Activated T-cell treated with anti-CD3 and anti-CD28 coated beads for 24 hours (primary cell): Measurements from ENCODE around the gene VAMP5.
"Not testable (repeated sequence)": the region's sequence is repeated elsewhere in the genome, so short reads cannot be mapped to it uniquely, and the experiment has no call there.

Experiments
- DNase-seq: peaks from one replicate; pipeline ENCODE4 v3.0.0-alpha.2; 2020; ENCODE audit warnings: low read depth

The VAMP5 gene

DNA sequence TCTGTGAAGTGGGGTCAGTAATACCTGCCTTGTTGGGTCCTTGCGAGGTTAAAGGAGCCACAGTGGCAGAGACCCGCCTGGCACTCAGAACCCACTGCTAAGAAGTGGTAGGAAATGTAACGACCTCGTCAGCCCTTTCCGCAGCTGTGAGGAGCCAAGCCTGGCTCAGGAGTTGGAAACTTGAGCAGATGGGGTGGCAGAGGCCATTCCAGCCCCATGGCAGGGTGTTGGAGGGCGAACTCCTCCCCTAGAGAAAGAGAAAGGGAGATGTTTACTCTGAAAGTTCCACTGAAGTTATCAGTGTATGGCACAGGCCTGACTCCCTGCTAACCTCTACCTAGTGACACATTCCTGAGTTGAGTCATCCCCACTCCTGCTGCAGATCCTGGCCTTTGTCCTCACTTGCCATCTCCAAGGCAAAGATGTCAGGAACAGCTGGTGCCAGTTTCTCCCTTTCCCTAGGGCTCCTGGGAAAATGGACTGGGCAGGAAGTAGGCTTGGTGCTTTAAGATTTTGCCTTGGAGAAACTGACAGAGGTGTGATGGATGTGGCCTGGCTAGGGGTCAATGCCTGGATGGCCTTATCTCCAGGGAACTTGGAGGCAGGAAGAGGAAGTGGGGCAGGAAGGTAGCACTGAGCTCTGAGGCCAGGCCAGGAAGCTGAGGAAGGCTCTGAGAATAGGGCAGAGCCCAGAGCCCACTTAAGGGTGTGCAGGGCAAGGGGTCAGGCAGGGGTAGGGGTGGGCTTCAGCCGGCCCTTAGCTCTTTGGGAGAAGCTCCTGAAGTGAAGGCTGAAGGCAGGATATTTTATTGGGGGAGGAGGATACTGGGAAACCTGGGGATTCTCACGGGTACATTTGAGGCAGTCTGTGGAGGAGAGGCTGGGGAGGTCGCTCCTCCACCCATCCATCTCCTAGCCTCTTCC, 888 bp downstream of the VAMP5 start:
- no peak for DNase-seq

DNA sequence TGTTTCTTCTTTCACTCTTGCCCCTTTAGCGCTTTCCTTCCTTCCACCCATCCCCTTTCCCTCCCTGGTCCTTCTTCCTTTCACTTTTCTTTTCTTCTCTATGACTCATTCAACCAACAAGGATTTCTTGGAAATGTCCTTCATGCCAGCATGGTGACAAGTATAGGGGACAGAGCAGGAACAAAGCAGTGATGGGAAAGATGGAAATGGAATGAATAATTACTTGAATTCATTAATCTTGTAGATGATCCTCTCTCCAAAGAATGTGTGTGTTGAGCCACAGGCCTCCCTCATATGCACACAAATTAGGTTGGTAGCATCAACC, 1.5 kb downstream of the VAMP5 start:
- DNase-seq: no peak

DNA sequence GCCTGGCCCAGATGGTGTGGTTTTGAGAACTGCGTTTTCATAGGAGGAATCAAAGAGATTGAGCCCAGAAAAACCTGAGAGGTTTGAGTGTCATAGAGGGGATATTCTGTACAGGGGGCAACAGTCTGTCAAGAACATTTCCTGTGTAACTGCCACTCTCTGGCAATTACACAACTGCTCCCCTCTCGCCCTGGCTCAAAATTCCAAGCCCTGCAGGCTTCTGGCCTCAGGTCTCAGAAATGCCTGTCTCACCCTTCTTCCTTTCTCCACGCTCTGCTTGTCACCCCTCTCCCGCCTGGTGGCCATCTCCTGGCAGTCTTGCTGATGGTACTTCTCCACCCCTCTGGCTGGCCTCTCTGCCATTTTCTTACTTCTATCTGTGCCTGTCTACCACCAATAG, 4.0 kb downstream of the VAMP5 start:
- DNase-seq: no peak

DNA sequence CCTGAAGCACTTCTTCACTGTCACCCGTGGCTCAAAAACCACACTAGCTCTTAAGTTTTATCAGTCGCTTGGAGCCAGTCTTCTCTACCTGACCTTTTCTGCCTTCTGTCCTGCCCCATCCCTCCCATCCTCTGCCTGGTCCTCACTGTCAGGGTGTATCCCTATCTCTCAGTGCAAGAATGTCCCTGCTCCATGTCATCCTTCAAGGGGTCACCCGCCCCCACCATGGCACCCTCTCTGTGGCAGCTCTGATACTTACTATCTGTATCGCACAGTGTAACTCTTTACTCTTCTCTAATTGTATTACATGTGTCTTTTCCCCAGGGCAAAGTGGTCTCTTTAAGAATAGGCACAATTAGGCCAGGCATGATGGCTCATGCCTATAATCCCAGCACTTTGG, 4.4 kb downstream of the VAMP5 start:
- DNase-seq: no peak

DNA sequence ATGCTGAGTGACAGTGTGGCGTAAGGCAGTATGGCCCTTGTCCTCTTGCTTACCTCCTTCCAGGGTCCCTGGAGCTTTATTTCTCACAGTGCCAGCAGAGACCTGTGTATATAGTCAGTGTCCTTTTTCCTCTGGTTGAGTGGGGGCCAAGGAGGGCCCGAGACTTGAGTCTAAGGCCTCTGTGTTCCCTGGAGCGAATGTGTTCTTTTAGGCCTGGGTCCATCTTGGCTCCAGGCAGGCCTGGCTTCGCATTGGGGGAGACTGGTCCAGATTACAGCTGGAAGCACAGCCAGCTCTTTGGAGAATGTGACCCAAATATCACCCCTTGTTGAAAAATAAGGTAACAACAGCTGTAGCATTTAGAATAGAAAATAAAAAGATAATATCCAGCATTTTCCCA, 5.0 kb downstream of the VAMP5 start:
- DNase-seq: no peak

DNA sequence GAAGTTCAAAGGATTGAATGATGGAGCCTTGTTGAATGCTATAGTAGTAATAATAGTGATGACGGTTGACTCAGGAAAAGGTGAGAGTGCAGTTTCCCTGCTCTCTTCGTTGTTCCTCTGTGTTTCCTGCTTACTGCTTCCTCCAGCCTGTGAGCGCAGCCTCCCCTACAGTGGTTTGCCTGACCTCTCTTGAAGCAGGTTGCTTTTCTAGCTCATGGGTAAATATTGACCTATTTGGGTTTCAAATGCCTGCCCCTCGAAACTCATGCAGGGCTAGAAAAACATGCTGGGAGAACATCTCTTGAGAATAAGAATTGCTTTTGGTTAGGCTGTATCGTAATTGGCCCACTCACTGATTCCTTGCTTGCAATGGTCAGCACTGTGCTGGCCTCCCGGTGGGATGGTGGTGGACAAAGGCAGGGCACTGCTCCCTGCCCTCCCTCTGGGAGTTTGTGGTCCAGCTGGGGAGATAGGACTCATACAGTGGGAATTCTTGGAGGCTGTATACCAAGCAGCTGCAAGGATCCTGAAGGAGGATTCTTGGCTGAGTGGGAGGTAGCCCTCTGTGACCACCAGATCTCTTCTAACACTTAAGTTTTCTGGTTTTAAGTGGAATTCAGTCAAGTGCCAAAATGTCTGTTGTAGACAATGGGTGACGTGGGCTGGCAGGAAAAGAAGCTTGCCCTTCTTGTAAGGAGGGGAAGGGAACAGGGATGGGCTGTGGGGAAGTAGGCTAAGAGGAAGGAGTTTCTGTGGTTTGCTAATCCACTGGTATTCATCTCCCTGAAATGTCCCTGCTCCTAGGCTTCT, 6.0 kb downstream of the VAMP5 start:
- DNase-seq: no peak

DNA sequence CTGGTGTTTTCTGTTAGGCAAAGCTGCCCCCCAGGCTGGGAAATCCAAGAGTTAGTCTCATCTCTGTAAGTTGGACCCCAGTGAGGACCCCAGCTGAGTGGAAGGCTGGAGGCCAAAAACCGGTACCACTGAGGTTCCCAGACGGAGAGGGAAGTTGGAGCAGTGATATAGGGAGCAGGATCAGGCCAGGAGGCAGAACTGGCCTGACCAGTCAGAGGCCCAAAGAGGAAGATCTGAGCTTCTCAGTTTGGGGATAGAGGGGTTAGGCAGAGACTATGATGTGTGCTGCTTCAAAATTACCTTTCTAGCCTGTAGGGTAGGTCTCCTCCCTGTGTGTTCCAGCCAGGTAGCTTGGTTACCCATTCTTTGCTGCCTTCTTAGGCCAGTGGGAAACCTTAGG, 6.7 kb downstream of the VAMP5 start:
- no peak for DNase-seq

DNA sequence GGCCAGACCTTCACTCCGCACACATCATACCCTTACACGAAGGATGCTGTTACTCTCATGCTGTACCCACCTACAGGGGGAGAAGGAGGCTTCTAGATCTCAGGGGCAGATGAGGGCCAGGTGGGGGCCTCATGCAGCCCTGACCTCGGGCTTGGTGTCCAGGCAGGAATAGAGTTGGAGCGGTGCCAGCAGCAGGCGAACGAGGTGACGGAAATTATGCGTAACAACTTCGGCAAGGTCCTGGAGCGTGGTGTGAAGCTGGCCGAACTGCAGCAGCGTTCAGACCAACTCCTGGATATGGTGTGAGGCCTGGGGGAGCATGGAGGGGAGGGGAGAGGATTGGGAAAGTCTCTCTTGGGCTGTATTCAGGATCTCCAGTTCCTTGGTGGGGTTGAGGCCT, 7.3 kb downstream of the VAMP5 start:
- no peak for DNase-seq

DNA sequence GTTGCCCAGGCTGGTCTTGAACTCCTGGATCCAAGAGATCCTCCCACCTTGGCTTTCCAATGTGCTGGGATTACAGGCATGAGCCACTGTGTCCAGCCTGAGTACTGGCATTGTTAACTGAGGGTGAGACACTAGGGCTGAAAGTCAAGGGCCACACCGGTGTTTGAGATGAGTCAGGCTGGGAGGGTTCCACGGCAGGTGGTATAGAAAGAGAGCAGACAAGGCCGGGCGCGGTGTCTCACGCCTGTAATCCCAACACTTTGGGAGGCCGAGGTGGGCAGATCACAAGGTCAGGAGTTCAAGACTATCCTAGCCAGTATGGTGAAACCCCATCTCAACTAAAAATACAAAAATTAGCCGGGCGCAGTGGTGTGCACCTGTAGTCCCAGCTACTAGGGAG, 8.1 kb downstream of the VAMP5 start:
- DNase-seq: not testable (repeated sequence)

DNA sequence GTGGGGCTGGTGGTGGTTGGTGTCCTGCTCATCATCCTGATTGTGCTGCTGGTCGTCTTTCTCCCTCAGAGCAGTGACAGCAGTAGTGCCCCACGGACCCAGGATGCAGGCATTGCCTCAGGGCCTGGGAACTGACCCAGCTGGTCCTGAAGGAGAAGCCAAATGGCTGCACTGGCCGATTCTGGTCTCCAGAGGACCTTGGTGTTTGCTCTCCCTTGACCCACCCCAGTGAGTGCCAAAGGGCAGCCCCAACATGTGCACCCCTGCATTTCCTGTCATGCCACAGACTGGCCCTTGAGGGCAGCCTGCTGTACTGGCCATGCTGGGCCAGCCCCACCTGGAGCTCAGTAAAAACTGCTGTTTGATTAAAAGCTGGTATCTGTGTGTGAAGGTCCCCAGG, 8.8 kb downstream of the VAMP5 start:
- no peak for DNase-seq

DNA sequence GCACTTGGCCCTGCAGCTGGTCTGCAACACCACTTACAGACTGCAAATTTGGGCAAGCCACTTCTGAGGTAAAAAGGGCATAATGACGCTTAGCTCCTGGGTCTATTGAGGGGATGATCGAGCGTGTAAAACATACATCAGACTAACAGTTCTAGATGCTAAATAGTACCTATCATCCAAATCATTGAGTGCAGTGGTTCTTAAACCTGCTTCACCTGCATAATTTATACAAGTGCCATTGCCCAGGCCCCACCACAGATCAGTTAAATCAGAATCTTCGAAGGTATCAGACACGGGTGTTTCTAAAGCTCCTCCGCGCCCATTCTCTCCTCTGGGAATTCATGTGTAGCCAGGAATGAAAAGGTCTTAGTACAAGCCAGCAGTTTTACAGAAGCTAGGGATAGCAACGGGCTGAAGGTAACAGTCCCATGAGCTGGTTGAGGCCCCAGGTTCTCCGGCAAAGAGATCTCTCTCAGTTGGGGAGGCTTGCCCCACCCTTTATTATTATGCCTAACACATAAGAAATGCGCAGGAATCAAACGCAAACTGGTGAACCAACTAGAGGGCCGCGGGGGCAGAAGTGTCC, 10.6 kb downstream of the VAMP5 start:
- no peak for DNase-seq

DNA sequence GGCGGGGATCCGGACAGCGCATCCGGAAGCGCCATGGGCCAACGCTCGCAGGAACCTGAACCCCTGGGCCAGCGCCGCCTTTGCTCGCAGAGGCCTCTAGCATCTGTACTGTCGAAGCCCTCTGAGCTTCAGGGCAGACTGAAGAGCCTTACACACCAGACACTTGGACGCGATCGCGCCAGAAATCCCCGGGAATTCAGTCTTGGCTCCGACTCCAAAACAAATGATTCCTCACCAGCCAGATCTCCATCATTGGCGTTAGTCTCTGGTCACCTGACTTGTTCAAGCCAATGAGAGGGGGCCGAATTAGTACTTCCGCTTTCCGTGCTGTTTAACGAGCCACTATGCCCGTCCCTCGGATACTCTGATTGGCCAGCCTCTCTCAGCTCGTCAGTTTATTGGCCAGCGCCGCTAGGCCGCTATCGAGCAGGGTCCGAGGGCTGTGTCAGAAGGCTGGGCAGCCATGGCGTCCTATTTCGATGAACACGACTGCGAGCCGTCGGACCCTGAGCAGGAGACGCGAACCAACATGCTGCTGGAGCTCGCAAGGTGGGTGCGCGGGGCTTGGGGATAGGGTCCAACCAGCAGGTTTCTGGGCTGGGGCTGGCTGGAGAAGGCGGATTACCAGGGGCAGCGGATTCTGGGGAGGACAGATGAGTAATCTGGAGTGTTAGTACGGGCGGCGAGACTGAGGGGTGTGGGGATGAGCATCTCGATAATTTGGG, 11.2 kb downstream of the VAMP5 start, which contains the start of gene RNF181:
TSS of gene RNF181 (plus strand) at position 445 of the 725 bp plus-strand sequence. CDS start at position 464, 19 bp downstream.
- DNase-seq: peak; percentile 88

DNA sequence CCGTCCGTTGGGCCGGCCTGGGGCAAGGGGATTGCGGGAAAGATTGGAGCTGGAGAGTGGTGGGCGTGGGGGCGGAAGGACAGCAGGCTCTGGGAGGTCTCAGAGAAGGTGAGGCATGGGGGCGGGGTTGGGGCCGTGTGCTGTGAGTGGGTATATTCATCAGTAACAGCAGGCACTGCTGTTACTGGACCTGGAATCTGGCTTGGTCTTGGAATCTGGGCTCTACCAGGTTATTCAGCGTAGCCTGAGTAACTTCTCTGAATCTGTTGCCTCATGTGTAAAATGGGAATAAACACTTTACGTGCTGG, 11.7 kb downstream of the VAMP5 start:
- no peak for DNase-seq

DNA sequence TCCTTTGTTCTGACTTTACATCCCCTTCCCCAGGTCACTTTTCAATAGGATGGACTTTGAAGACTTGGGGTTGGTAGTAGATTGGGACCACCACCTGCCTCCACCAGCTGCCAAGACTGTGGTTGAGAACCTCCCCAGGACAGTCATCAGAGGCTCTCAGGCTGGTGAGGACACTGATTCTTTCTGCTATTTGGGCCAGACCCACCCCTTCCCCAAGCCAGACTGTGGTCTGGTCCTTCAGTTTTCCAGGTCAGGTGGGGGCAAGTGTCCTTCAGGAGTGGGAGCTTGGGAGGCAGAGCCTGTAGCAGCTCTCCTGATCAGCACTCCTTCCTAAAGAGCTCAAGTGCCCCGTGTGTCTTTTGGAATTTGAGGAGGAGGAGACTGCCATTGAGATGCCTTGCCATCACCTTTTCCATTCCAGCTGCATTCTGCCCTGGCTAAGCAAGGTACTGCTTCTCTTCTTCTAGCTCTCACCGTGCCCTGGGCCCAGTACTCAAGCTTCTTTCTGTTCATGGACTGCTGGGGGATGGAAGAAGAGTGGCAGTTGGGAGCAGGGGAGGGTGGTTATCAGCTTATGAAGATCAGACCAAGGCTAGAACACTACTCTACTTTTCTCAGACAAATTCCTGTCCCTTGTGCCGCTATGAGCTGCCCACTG, 12.4 kb downstream of the VAMP5 start:
- DNase-seq: no peak

DNA sequence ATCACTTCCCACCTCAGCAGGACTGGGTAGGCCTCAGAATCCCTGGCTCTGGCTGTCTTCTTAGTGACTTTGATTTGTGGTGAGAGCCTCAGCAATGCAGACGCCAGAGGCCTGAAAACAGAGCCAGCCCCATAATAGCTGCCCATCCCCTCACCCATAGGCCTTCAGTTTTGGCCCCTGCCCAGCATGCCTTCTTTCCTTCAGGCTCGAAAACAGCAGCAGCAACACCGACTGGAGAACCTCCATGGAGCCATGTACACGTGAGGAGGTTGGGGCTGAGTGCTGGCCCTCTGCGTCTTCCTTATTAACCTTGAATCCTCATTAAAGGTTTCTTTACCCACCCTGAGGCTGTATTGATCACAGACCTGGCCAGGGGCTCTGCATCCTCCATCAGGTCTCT, 13.0 kb downstream of the VAMP5 start:
- DNase-seq: no peak

DNA sequence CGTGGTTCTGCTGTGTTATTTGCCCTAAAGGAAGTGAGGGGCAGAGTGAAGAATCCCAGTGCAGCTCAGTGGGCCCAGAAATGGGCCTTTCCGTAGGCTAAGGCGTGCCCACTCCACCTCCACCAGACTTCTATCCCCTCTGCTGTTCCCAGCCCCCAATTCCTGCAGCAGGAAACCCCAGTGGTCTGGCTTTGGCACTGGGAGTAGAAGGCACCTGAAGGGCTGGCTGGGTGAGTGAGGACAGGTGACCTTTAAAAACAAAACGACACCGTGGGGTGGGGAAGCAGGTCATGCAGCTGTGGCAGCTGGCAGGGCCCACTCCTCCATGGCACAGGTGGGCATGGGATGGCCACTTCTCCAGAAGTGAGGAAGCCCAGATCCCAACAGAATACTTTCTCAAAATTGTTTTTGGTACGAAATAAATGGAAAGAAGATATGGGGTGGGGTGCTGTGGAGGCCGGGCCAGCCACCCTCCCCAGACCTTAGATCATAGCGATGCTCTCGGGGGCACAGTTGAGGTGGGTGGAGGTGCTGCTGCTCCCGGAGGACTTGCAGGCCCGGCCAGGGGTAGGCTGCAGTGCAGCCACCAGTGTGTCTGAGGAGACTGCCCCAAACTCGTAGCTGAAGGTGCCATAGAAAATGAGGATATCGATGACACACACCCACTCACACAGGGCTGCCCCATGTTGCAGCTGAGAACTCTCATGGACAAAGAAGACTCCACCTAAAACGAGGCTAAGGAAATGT, 14.5 kb downstream of the VAMP5 start:
- DNase-seq: no peak

DNA sequence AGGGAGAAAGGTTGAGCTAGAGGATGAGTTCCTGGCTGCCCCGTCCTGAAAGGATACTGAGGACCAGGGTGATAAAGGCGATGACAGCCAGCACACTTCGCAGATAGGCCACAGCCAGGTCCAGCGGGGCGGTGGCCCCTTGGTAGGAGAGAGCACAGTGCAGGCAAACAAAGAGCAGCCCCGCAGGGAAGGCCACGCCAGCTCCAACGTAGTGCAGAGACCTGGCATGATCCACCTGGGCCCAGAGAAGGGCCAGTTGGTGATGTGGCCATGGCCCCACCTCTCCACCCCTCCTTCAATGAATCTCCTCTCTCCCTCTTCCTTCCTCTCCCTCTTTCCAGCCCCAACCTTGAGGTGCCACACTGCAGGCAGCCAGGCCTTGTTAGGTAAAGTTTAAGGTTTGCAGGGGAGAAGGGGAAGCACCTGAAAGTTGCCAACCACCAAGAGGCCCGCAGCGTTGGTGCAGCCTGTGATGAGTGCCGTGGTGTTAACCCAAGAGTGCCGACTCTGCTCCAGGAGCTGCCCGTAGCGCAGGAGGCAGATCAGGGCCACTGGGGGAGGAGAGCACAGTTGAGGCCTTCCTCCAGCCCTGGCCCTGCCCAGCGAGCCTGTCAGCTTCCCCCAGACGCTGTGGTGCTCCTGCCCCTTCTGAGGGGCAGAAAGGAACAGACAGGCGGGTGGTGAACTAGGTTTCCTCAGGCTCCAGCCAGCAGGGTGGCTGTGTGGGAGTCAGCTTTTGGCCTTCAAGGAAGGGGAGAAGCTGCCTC, 15.4 kb downstream of the VAMP5 start:
- no peak for DNase-seq

DNA sequence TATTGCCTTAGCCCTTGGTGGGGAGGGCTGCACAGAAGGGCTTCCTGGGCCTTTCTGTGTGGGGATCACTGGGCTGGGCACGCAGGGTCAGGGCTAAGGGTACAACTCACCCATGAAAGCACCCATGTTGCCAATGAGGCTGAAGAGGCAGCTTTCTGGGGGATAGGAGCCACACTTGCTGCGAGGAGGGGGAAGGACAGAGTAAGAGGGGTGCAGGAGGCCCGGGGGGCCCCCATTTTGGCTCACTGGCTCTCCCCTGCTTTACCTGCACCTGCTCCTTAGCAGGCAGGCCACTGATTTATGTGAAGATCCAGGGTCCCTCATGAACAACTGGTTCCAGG, 16.0 kb downstream of the VAMP5 start:
- DNase-seq: no peak

DNA sequence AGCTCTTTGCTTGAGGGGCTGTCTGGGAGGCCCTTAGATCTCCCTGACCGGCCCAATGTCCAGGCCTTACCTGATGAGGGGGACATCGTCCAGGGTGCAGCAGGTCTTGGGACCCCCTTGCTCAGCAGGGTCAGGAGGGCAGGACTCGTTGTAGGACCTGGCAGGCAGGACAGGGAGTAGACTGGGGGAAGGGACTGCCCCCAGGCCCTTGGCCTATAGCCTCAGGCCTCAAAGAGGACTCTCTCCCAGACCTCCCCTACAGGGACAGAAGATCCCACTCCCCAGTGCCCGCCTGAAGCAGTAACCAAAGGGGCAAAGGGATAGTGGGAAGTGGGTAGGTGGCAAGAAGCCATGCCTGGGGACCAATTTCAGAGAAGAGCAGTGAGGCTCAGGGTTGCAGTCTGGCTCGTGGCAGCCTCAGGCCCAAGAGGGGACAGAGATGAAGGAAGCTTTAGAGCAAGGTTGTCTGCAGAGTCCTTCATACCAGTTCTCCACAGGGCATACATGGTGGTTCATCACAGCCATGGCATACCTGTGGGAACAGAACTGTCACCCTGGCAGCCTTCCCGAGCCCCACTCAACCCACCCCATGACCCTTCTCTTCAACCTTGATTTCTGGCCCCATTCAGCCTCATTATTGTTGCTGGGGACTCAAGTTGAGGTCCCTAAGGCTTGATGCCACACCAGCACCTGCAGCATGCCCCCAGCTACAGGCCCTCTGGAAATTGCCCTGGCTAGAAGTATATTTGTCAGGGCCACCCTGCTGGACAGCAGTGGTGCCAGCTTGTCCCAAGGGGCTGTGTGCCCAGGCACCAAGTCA, 16.9 kb downstream of the VAMP5 start:
- no peak for DNase-seq
